ENCODE measurements around the gene INPP5A.

DNA sequence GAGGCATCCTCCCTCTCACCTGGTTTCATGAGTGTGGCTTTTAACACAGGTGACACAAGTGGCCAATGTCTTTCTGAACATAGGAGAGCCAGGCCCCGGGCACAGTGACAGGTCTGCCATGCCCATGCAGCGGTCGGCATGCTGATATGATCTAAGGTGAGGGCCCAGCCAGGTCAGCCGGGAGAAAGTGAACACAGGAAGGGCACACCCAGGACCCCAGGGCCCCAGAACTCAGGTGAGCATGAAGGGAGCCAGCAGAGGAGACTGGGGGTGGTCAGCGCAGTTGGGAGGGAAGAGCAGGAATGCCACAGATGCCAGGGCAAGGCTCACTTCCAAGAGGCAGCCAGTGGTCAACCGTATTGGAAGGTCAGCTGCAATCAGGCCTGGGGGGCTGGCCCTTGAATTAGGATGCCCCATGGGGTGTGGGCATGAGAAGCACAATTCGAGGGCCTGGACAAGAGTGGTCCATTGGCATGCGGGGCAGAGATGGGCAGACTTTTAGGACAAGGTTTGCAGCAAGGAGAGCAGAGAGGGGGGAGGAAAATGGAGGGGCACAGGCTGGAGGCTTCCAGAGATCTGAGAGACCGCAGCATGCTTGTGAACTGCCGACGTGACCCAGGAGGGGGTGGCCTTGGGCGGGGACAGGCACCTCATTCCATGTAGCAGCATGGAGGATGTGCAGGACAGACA, 3.9 kb upstream of the INPP5A start:
- no peak for TF ChIP-seq EZH2 (IDR thresholded peaks at IDR 0.05; ENCODE audit: borderline replicate concordance, insufficient read depth, low read depth, low read length, poor library complexity, severe bottlenecking)
- TF ChIP-seq, protein P1, sequence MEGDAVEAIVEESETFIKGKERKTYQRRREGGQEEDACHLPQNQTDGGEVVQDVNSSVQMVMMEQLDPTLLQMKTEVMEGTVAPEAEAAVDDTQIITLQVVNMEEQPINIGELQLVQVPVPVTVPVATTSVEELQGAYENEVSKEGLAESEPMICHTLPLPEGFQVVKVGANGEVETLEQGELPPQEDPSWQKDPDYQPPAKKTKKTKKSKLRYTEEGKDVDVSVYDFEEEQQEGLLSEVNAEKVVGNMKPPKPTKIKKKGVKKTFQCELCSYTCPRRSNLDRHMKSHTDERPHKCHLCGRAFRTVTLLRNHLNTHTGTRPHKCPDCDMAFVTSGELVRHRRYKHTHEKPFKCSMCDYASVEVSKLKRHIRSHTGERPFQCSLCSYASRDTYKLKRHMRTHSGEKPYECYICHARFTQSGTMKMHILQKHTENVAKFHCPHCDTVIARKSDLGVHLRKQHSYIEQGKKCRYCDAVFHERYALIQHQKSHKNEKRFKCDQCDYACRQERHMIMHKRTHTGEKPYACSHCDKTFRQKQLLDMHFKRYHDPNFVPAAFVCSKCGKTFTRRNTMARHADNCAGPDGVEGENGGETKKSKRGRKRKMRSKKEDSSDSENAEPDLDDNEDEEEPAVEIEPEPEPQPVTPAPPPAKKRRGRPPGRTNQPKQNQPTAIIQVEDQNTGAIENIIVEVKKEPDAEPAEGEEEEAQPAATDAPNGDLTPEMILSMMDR (IDR thresholded peaks at IDR 0.05): no peak
